HCT116 (cell line): ENCODE measurements around the gene PLA2G2F. TPM values are rescaled to one million over a fixed set of nuclear protein-coding genes. Genes with fewer than 3 reads are reported as not detected.

ENCODE experiments used
- ATAC-seq: fragments of 200-7000 bp; cut with Tn5 transposase; 2 replicates; pipeline ENCODE4 v1.9.1; 2020; ENCODE audit warnings: mild to moderate bottlenecking, moderate library complexity
- BruUV-seq: library from RNA; stranded (reverse); fragments of 400-500 nt; replicated peaks from 2 replicates; lab custom pipeline; 2021; lab: Mats Ljungman, UMichigan
- CTCF ChIA-PET: fragments of 300-600 bp; sonication (Branson Sonifier 250); formaldehyde crosslinking; loops from one replicate; lab custom pipeline; 2021; ENCODE audit warnings: antibody characterized with exemption; lab: Charles Lee
- POLR2A ChIA-PET: fragments of 300-600, 350-600 bp; sonication (Branson Sonifier 250); formaldehyde crosslinking; loops from one replicate; lab custom pipeline; 2021; ENCODE audit warnings: antibody characterized with exemption; lab: Charles Lee
- RAD21 ChIA-PET, 2 experiments: fragments of 300-600 bp; sonication (Branson Sonifier 250); formaldehyde crosslinking; loops; one replicate each; lab custom pipeline; 2023; ENCODE audit warnings: low total read pairs in 2 of 2; ENCODE audit not compliant: uncharacterized antibody in 2 of 2, unreplicated experiment in 2 of 2, low non-redundant PET in 1 of 2; lab: Charles Lee
- DNase-seq: peaks from one replicate; pipeline ENCODE4 v3.0.0-alpha.2; 2010; ENCODE audit warnings: low read depth, low spot score
- H2AFZ ChIP-seq: fragments of 200-600 bp; shearing (Covaris generic), sonication (generic); 2 replicates; pipeline ENCODE4 v1.6.1; 2017; ENCODE audit warnings: low read depth, mixed run types, mixed read lengths, antibody characterized with exemption, low read length; ENCODE audit not compliant: poor library complexity, severe bottlenecking
- H3K27ac ChIP-seq: 2 replicates; pipeline ENCODE4 v1.5.1; 2012; ENCODE audit warnings: low read depth, low read length
- H3K27me3 ChIP-seq: fragments of 200-600 bp; sonication (generic); 2 replicates; pipeline ENCODE4 v1.6.1; 2016; ENCODE audit warnings: mixed run types, low read length, mixed read lengths; ENCODE audit not compliant: insufficient read depth
- H3K36me3 ChIP-seq, 2 experiments: fragments of 200-500 bp in 1 of 2; fragments of 200-600 bp in 1 of 2; sonication (Bioruptor generic) in 1 of 2; sonication (generic) in 1 of 2; 2 replicates each; pipeline versions ENCODE4 v1.5.1 to v1.6.1; 2014 to 2016; ENCODE audit warnings: low read length in 2 of 2, inconsistent platforms in 1 of 2, mixed read lengths in 1 of 2, mixed run types in 1 of 2; ENCODE audit not compliant: insufficient read depth in 2 of 2, control insufficient read depth in 1 of 2
- H3K4me1 ChIP-seq, 2 experiments: fragments of 200-600 bp in 1 of 2; sonication (generic) in 1 of 2; 2 replicates each; pipeline versions ENCODE4 v1.5.1 to v1.6.1; 2012 to 2017; ENCODE audit warnings: low read length in 2 of 2, inconsistent platforms in 1 of 2, mild to moderate bottlenecking in 1 of 2, mixed read lengths in 1 of 2, mixed run types in 1 of 2, moderate library complexity in 1 of 2; ENCODE audit not compliant: insufficient read depth in 2 of 2, control insufficient read depth in 1 of 2
- H3K4me2 ChIP-seq: fragments of 200-600 bp; sonication (generic); 2 replicates; pipeline ENCODE4 v1.6.1; 2017; ENCODE audit warnings: mixed run types, low read length, mixed read lengths
- H3K4me3 ChIP-seq, 2 experiments: fragments of 200-600 bp in 1 of 2; sonication (generic) in 1 of 2; replicated peaks in 1 of 2; 2 replicates each; pipeline ENCODE4 v1.5.1; 2011 to 2016; ENCODE audit warnings: low read length in 2 of 2, control low read depth in 1 of 2, low read depth in 1 of 2, mild to moderate bottlenecking in 1 of 2, mixed read lengths in 1 of 2, mixed run types in 1 of 2
- H3K79me2 ChIP-seq: fragments of 200-600 bp; sonication (generic); 2 replicates; pipeline ENCODE4 v1.6.1; 2017; ENCODE audit warnings: mild to moderate bottlenecking, mixed run types, low read length, moderate library complexity, mixed read lengths; ENCODE audit not compliant: insufficient read depth
- H3K9ac ChIP-seq: fragments of 200-600 bp; sonication (generic); 2 replicates; pipeline ENCODE4 v1.6.1; 2016; ENCODE audit warnings: low read length, mixed read lengths
- H3K9me2 ChIP-seq: fragments of 200-600 bp; sonication (generic), shearing (Covaris generic); 2 replicates; pipeline ENCODE4 v1.6.1; 2017; ENCODE audit warnings: mixed run types, mild to moderate bottlenecking, moderate library complexity; ENCODE audit not compliant: insufficient read depth
- H3K9me3 ChIP-seq, 2 experiments: fragments of 200-500 bp in 1 of 2; fragments of 200-600 bp in 1 of 2; sonication (Bioruptor generic) in 1 of 2; sonication (generic) in 1 of 2; 2 replicates each; pipeline ENCODE4 v1.6.1; 2014 to 2017; ENCODE audit warnings: low read length in 2 of 2, mixed read lengths in 2 of 2, inconsistent platforms in 1 of 2, low read depth in 1 of 2, mild to moderate bottlenecking in 1 of 2, mixed run types in 1 of 2, moderate library complexity in 1 of 2; ENCODE audit not compliant: control insufficient read depth in 1 of 2, insufficient read depth in 1 of 2
- H4K20me1 ChIP-seq: fragments of 200-600 bp; sonication (generic), shearing (Covaris generic); 2 replicates; pipeline ENCODE4 v1.6.1; 2017; ENCODE audit warnings: mixed run types, mild to moderate bottlenecking, moderate library complexity; ENCODE audit not compliant: insufficient read depth
- CEBPB ChIP-seq: IDR thresholded peaks from 2 replicates; pipeline ENCODE4 v1.6.1; 2012; ENCODE audit warnings: low read depth
- EGR1 ChIP-seq: IDR thresholded peaks from 2 replicates; pipeline ENCODE4 v1.6.1; 2012; ENCODE audit warnings: low read depth
- EZH2phosphoT487 ChIP-seq: fragments of 200-600 bp; IDR thresholded peaks from 2 replicates; pipeline ENCODE4 v1.6.1; 2018; ENCODE audit warnings: antibody characterized with exemption, borderline replicate concordance
- POLR2A ChIP-seq: IDR thresholded peaks from 2 replicates; pipeline ENCODE4 v1.7.0; 2011; ENCODE audit warnings: borderline replicate concordance; ENCODE audit not compliant: insufficient read depth, insufficient read length; ENCODE audit errors: extremely low read depth
- RAD21 ChIP-seq: IDR thresholded peaks from 2 replicates; pipeline ENCODE4 v1.6.1; 2012; ENCODE audit warnings: low read depth, mild to moderate bottlenecking
- SIN3A ChIP-seq: IDR thresholded peaks from 2 replicates; pipeline ENCODE4 v1.6.1; 2012; ENCODE audit warnings: low read depth
- SP1 ChIP-seq: IDR thresholded peaks from 2 replicates; pipeline ENCODE4 v1.6.1; 2012; ENCODE audit warnings: low read depth
- SRF ChIP-seq: IDR thresholded peaks from 2 replicates; pipeline ENCODE4 v1.6.1; 2012; ENCODE audit warnings: low read depth
- TCF7L2 ChIP-seq: IDR thresholded peaks from 2 replicates; pipeline ENCODE4 v1.7.0; 2011; ENCODE audit warnings: borderline replicate concordance, inconsistent platforms; ENCODE audit not compliant: insufficient read depth, insufficient read length; ENCODE audit errors: extremely low read depth
- YY1 ChIP-seq: IDR thresholded peaks from 2 replicates; pipeline ENCODE4 v1.6.1; 2011; ENCODE audit warnings: low read length, low read depth, moderate library complexity, mild to moderate bottlenecking; ENCODE audit not compliant: insufficient replicate concordance; ENCODE audit errors: extremely low read depth
- intact Hi-C: fragments of 100-400 bp; cut with micrococcal nuclease; formaldehyde crosslinking; loops from 2 replicates; pipeline ENCODE4 v1.10.0; 2022
- total RNA-seq: library from RNA; stranded (reverse); gene quantifications from one replicate; pipeline ENCODE4 v1.2.1, GENCODE V29; 2021; ENCODE audit not compliant: unreplicated experiment
- TF ChIP-seq, protein P1 (sequence below): IDR thresholded peaks from 2 replicates; pipeline ENCODE4 v1.6.1; 2011; ENCODE audit warnings: mild to moderate bottlenecking, low read length, moderate library complexity; ENCODE audit not compliant: insufficient replicate concordance; ENCODE audit errors: extremely low read depth
- TF ChIP-seq, protein P2 (sequence below), 3 experiments: fragments of 200-600 bp in 1 of 3; sonication (generic) in 1 of 3; IDR thresholded peaks in 2 of 3; conservative IDR thresholded peaks in 1 of 3; 2 replicates each; pipeline ENCODE4 v1.5.1; 2012 to 2017; ENCODE audit warnings: low read depth in 2 of 3, low read length in 2 of 3, antibody characterized with exemption in 1 of 3, borderline replicate concordance in 1 of 3, control low read depth in 1 of 3, mild to moderate bottlenecking in 1 of 3, mixed read lengths in 1 of 3, mixed run types in 1 of 3, moderate library complexity in 1 of 3; ENCODE audit not compliant: insufficient read depth in 1 of 3

PLA2G2F gene
- total RNA-seq, 1 experiment from 2014 or later = 0.12 TPM

DNA sequence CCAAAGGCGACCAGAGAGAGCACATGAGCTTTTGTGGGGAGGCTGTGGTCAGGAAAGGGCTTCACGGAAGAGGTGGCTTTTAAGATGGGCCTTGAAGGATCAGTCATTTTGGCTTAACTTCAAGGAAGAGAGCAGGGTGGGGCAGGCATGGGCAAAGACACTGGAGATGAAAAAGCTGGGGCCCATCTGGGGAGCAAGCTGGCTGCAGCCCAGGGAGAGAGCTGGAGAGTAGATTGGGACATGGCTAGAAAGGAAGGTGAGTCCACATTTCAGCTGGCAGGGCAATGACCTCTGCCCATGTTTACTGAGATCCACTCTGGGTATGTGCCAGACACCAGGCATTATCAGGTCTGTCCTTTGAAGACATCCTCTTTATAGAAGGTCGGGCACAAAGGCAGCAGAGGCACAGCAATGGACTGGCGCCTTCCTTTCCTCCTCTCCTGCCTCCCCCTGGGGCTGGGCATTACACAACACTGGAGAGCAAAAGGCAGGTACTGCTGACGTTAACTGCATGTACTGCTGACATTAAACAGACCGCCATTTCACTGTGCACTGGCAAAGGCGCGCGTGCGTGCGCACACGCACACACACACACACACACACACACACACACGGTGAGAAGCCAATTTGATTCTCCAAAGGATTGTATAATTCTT lies 44.6 kb downstream of the PLA2G2F start (continued):
- no peak for TF ChIP-seq SIN3A
- no peak for TF ChIP-seq CEBPB
- TF ChIP-seq, protein P1, sequence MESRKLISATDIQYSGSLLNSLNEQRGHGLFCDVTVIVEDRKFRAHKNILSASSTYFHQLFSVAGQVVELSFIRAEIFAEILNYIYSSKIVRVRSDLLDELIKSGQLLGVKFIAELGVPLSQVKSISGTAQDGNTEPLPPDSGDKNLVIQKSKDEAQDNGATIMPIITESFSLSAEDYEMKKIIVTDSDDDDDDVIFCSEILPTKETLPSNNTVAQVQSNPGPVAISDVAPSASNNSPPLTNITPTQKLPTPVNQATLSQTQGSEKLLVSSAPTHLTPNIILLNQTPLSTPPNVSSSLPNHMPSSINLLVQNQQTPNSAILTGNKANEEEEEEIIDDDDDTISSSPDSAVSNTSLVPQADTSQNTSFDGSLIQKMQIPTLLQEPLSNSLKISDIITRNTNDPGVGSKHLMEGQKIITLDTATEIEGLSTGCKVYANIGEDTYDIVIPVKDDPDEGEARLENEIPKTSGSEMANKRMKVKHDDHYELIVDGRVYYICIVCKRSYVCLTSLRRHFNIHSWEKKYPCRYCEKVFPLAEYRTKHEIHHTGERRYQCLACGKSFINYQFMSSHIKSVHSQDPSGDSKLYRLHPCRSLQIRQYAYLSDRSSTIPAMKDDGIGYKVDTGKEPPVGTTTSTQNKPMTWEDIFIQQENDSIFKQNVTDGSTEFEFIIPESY = no peak
- no peak for TF ChIP-seq YY1
- TF ChIP-seq POLR2A = no peak

DNA sequence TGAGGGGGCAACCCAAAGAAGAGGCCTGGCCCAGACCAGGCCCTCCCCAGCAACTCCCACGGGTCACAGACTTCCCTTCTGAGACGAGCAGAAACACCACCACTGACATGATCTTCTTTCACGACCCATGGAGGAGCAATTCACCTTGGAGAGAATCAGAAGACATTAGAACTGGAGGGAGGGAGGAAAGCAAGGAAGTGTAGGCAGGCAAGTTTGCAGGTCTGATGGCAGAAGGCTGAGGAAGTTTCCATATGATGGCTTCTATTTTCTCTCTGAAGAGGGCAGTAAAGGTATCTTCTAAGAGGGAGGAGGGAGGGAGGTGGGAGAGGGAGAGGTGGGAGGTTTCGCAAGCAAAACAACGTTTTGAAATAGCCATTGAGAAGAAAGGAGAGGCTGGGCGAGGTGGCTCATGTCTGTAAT lies 45.4 kb downstream of the PLA2G2F start:
- Histone ChIP-seq H4K20me1 (no peaks in the 10 kb centered on the region), H3K4me2 (no peak overlapping the region), H3K27ac (no peak overlapping the region), H3K9me2 (no peaks in the 10 kb centered on the region), H3K27me3 (peaks cover 10% of the 10 kb centered on the region; the same call in 1 of the 2 replicates), H3K9ac (no peak overlapping the region), H3K4me3 (no peak overlapping the region), H3K4me1 (no peaks in the 10 kb centered on the region), H3K79me2 (no peaks in the 10 kb centered on the region), H2AFZ (no peak overlapping the region), H3K36me3 (no peaks in the 10 kb centered on the region), H3K9me3 (no peaks in the 10 kb centered on the region)
- intact Hi-C loops = no loop called here
- POLR2A ChIA-PET = no interaction called here
- CTCF ChIA-PET = interaction anchor here (0.6 kb wide), 1 partner anchor 11 kb away, joined by 3 read pairs; no protein-coding TSS in a partner anchor
- no peak for TF ChIP-seq RAD21
- TF ChIP-seq, protein P1 = no peak
- TF ChIP-seq EZH2phosphoT487 = no peak
- no peak for TF ChIP-seq CEBPB
- no peak for TF ChIP-seq SP1
- TF ChIP-seq, protein P2, sequence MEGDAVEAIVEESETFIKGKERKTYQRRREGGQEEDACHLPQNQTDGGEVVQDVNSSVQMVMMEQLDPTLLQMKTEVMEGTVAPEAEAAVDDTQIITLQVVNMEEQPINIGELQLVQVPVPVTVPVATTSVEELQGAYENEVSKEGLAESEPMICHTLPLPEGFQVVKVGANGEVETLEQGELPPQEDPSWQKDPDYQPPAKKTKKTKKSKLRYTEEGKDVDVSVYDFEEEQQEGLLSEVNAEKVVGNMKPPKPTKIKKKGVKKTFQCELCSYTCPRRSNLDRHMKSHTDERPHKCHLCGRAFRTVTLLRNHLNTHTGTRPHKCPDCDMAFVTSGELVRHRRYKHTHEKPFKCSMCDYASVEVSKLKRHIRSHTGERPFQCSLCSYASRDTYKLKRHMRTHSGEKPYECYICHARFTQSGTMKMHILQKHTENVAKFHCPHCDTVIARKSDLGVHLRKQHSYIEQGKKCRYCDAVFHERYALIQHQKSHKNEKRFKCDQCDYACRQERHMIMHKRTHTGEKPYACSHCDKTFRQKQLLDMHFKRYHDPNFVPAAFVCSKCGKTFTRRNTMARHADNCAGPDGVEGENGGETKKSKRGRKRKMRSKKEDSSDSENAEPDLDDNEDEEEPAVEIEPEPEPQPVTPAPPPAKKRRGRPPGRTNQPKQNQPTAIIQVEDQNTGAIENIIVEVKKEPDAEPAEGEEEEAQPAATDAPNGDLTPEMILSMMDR (IDR thresholded peaks at IDR 0.05 in 2 of 3, conservative IDR thresholded peaks at IDR 0.05 in 1 of 3; ENCODE audit: borderline replicate concordance in 1 of 3, insufficient read depth in 1 of 3, low read depth in 2 of 3, low read length in 2 of 3) = no peak
- TF ChIP-seq SRF = no peak
- TF ChIP-seq TCF7L2 = no peak
- TF ChIP-seq EGR1 = no peak
- no peak for TF ChIP-seq SIN3A
- no peak for DNase-seq
- no TSS peak for BruUV-seq
- RAD21 ChIA-PET = no interaction called here
- peak; percentile 47; the same call in 1 of the 2 replicates for ATAC-seq
